Activated T-helper 1 cell treated with Interleukin-2 at 50 U/mL for 16 hours (primary cell): ENCODE results near the gene TBC1D9.
"Not testable (repeated sequence)": the region's sequence is repeated elsewhere in the genome, so short reads cannot be mapped to it uniquely, and the experiment has no call there.

ENCODE experiments used
- DNase-seq: peaks from one replicate; pipeline ENCODE4 v3.0.0-alpha.2; 2020; ENCODE audit warnings: low read depth

TBC1D9 gene

DNA sequence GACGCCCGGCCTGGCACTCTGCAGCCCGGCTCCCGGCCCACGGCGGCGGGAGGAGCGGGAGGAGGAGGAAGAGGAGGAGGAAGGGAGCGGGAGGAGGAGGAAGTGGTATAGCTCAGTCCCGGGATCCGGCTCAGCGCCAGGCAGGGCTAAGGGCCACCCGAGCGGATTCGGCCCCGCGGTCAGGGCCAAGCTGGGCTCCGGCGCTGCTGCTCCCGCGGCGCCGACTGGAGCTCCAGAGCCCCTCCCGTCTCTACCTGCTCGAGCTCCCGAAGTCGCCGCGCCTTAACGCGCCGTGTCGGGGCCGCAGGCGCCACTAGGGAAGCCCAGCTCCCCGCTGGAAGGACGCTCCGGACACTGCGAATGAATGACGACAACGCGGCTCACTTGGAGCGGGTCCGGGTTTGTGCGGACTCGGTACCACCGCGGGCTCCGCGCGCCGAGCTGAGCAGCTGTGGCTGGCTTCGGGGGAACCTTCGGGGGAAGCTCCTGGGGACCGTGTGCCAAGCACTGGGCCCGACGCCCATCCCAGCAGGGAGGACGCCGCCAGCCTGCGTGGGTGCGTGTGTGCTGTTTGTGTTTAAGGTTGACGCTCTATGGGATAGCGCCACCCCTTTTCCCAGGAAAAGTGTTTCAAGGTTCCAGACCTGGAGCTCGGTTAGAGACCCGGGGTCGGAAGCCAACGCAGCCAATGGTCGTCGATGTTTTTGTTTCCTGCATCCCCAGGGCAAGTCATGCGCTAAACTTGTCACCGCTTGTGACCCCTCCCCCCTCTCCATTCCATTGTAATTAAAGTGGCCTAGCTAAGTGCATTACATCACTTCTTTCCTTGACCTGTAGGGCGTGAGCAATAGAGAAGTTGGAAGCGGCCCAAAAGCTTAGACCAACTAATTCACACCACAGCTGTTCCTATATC, at the start of gene TBC1D9:
Gene TBC1D9 (minus strand): TSS at position 67 of the 913 bp plus-strand sequence. CDS start 340 bp downstream, outside the sequence.
- no peak for DNase-seq

GRCh38 chr4:140805293-140805692, 49.1 kb upstream of the TBC1D9 start:
- no peak for DNase-seq

DNA sequence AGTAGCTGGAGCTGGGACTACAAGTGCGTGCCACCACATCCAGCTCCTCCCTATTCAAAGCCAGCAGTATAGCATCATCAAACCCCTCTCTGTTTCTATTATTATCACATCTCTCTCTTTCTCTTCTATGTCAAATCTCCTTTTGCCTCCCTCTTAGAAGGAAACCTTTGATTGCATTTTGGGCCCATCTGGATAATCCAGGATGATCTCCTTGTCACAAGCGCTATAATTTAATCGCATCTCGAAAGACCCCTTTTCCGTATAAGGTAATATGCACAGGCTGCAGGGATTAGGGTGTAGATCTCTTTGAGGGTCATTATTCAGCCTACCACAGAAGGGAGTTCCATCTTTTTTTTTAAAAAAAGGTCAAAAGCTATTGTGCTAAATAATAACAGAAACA, 46.4 kb upstream of the TBC1D9 start:
- DNase-seq = no peak

DNA sequence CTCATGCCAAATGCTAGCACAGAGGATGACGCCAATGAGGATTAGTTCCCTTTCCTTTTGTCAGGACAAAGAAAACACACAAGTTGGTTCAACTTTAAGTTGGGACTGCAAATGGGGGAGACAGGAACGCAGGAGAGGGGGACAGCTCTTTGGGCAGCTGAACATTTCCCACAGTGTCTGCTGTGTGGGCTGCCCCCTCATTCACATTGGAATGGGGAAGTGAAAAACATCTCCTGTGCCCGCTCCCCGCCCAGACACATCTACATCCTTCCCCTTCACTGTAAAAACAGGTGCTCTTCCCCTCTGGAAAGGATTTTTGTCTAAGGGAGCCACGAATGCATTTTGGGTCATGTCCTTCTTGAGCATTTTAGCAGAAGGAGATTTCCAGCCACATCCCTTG, 44.5 kb upstream of the TBC1D9 start:
- DNase-seq = no peak

DNA sequence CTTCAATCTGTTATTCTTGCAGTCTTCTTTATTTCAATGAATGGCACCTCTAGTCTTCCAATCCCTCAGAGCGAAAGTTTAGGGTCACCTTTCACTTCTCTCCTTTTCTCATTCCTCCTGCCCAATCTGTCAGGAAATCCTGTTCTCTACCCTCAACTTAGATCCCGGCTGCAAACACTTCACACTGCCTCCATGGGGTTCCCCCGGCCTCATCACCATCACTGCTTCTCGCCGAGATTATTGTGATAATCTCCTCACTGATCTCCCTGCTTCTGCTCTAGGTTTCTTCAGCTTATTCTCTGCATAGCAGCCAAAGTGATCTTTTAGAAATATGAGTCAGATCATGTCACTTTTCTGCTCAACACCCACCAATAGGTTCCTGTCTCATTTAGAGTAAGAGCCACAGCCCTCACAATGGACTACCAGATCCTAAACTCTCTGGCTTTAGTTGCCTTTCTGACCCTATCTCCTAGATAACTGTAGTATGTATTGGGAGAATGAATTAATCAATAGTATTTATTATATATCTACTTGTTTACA, 43.6 kb upstream of the TBC1D9 start:
- no peak for DNase-seq

- no peak for DNase-seq
Observed at GRCh38 chr4:140793291-140793690, 37.1 kb upstream of the TBC1D9 start.

DNA sequence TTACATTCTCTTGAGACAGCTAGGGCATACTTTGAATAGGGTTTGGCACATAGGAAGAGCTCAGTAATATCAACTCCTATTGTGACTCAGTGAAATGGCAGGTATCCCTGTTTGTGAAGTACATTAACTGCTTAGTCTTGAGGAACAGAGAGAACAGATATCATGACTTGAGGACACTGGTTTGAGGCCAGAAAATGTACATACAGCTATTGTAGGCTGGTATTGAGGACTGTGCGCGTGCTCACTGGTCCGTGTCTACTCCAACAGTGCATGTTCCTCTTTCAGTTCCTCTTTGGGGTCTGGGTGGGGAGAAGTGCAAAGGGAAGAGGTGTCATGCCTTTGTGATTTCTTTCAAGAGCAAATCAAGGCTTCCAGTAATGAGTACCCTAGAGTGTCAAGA, 34.6 kb upstream of the TBC1D9 start:
- no peak for DNase-seq

- DNase-seq = no peak
Observed at GRCh38 chr4:140790171-140790570, 34.0 kb upstream of the TBC1D9 start.

DNA sequence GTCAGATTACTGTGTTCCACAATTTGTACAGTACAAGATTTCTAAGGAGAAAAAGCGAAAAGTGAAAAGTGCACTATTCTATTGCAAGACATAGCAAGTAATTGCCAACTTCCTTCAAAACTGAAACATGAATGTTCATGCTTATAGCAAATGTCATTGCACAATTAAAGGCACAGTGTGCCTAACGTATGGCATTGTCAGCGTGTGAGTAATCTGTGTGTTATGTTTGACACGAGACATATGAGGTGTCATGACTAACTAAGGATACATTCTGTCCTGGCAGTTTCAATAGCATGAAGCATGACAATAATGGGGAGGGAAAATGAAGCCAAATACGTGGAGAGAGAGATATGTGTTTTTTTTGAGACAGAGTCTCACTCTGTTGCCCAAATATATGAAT, 33.6 kb upstream of the TBC1D9 start:
- no peak for DNase-seq

- not testable (repeated sequence) for DNase-seq
Observed at GRCh38 chr4:140782787-140783186, 26.6 kb upstream of the TBC1D9 start.

- no peak for DNase-seq
Observed at GRCh38 chr4:140781596-140781995, 25.4 kb upstream of the TBC1D9 start.

- no peak for DNase-seq
Observed at GRCh38 chr4:140777894-140778293, 21.7 kb upstream of the TBC1D9 start.

- DNase-seq = no peak
Observed at GRCh38 chr4:140777386-140777785, 21.2 kb upstream of the TBC1D9 start.

GRCh38 chr4:140776556-140776955, 20.4 kb upstream of the TBC1D9 start:
- DNase-seq = no peak

GRCh38 chr4:140774956-140775355, 18.8 kb upstream of the TBC1D9 start:
- no peak for DNase-seq

DNA sequence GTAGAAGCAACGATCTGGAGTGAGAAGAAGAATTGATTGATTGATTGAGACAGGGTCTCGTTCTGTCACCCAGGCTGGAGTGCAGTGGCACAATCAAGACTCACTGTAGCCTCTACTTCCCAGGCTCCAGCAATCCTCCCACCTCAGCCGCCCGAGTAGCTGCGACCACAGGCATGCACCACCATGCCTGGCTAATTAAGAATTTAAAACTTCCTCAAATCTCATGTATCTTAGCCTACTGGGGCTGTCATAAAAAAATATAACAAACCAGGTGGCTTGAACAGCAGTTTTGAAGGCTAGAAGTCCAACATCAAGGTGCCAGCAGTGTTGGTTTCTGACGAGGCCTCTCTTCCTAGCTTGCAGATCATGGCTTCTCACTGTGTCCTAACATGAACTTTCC, 18.3 kb upstream of the TBC1D9 start:
- no peak for DNase-seq

DNA sequence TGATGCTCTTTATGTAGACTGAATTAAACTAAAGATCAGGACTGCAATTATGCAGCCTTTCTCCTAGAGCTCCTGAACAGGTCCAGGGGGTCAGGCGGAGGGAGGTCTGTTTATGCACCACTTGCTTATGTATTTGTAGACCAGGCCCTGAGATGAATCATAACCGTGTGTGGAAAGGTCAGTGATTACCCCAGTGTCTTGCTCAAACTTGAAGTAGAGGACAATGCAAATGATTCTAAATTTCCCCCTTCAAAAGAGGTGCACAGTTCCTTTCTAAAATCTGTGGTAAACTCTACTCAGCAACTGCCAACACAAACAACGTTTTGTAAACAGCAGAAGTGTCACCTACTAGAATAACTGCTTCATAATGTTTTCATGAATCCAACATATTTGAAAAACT, 13.0 kb upstream of the TBC1D9 start:
- no peak for DNase-seq

GRCh38 chr4:140764785-140765392, 8.7 kb upstream of the TBC1D9 start:
- DNase-seq = no peak

DNA sequence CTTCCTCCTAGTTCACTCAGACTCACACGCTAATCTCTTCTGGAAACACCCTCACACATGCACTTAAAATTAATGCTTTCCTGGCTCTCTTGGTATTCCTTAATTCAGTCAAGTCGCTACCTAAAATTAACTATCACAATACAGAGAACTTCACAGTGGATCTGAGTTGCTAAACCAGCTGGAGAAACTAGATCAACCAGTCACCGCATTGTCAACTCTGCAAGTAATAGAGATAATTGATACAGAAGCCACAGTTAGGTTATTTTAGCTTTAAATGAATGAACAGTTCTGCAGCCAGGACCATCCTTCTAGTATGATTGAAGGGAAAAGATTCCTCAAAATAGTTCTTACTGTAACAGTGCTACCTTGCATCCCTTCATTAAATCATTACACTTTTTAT, 6.0 kb upstream of the TBC1D9 start:
- no peak for DNase-seq

- no peak for DNase-seq
Observed at GRCh38 chr4:140757232-140757630, 1.0 kb upstream of the TBC1D9 start.

GRCh38 chr4:140755774-140756318, 339 bp downstream of the TBC1D9 start:
- DNase-seq = no peak

DNA sequence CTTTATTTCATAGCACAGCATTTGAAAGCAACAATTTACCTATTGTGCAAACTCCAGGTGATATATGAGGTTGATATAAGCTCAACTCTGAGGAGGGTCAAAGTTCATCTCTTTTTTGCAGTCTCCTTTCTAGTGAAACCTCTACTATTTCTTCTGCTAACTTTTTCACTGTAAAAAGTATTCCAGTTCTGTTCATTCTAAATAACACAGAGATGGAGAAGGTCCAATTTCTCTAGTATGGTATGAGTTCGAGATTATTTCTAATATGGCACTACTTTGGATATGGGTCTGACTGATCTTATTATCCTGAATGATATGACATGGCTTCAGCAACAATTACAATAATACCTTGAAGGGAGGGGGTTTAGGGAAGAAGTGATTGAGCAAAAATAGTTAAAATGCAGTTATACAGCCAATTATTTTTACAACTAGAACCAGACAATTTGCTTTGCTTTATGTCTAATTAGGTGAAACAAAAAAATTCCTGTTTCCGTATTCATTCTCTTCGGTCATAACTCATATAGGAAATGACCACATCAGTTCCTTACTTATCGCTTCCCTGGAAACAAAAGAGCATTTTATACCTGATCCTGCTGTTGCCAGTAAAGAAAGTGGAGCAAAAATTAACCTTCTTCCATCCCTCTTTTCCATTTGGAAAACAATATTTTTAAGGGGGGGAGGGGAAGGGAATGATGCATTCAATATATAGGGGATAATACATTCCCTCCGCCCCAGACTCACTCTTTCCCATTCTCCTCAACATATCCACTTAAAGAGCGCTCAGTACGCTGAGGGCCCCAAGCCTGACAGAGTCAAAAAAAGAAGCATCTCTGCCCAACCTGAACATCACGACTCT, 1.0 kb downstream of the TBC1D9 start:
- DNase-seq = no peak
